ENCODE measurements around the gene MYEF2. TPM values are rescaled to one million over a fixed set of nuclear protein-coding genes. Genes with fewer than 3 reads are reported as not detected.
A peak's percentile ranks its signal among the peaks of the same experiment; 100 is the strongest.

Gene MYEF2
- total RNA-seq (2014; rRNA removed; shearing (Covaris generic)) = 1.9 and 4.1 TPM in 2 replicates
- polyA plus RNA-seq (2015; cell fraction: cytosol; rRNA removed) = 2.3 and 3.6 TPM in 2 replicates
- 10.9 and 25.7 TPM in 2 replicates for polyA plus RNA-seq (2015; cell fraction: nucleus; rRNA removed)

- in situ Hi-C loops (cut with HindIII; ENCODE audit: low pct_unique_long_range_greater_than_20kb, low sequenced_read_pairs) = no loop called here
- DNase-seq (ENCODE audit: low read depth, low spot score) = peak; percentile 45
Measured at GRCh38 chr15:48177766-48178647, at the start of gene MYEF2. Gene MYEF2 (minus strand): TSS chr15:48178295. CDS start chr15:48178237, 58 bp downstream.

GRCh38 chr15:48225771-48226170, 47.7 kb upstream of the MYEF2 start:
- in situ Hi-C loops (cut with HindIII; ENCODE audit: low pct_unique_long_range_greater_than_20kb, low sequenced_read_pairs) = no loop called here

GRCh38 chr15:48222627-48223026, 44.5 kb upstream of the MYEF2 start:
- in situ Hi-C loops (cut with HindIII; ENCODE audit: low pct_unique_long_range_greater_than_20kb, low sequenced_read_pairs) = no loop called here
- no peak for DNase-seq (ENCODE audit: low read depth, low spot score)

More at GRCh38 chr15:48225771-48226170, 47.7 kb upstream of the MYEF2 start:
- DNase-seq (ENCODE audit: low read depth, low spot score) = no peak

GRCh38 chr15:48221885-48222284, 43.8 kb upstream of the MYEF2 start:
- in situ Hi-C loops (cut with HindIII; ENCODE audit: low pct_unique_long_range_greater_than_20kb, low sequenced_read_pairs) = no loop called here
- no peak for DNase-seq (ENCODE audit: low read depth, low spot score)

- DNase-seq (ENCODE audit: low read depth, low spot score) = no peak
- in situ Hi-C loops (cut with HindIII; ENCODE audit: low pct_unique_long_range_greater_than_20kb, low sequenced_read_pairs) = no loop called here
Measured at GRCh38 chr15:48221261-48221660, 43.2 kb upstream of the MYEF2 start.

GRCh38 chr15:48205981-48206380, 27.9 kb upstream of the MYEF2 start, which contains the start of gene SLC12A1:
Gene SLC12A1 (plus strand): TSS chr15:48206302. CDS start chr15:48207720, 1,418 bp downstream.
- in situ Hi-C loops (cut with HindIII; ENCODE audit: low pct_unique_long_range_greater_than_20kb, low sequenced_read_pairs) = no loop called here
- DNase-seq (ENCODE audit: low read depth, low spot score) = no peak

GRCh38 chr15:48202068-48202467, 24.0 kb upstream of the MYEF2 start:
- no peak for DNase-seq (ENCODE audit: low read depth, low spot score)
- in situ Hi-C loops (cut with HindIII; ENCODE audit: low pct_unique_long_range_greater_than_20kb, low sequenced_read_pairs) = no loop called here

GRCh38 chr15:48191574-48192225, 13.6 kb upstream of the MYEF2 start, which contains the start of gene CTXN2:
Gene CTXN2 (plus strand): TSS chr15:48191665. CDS start chr15:48201301, 9,636 bp downstream.
- in situ Hi-C loops (cut with HindIII; ENCODE audit: low pct_unique_long_range_greater_than_20kb, low sequenced_read_pairs) = no loop called here
- no peak for DNase-seq (ENCODE audit: low read depth, low spot score)

GRCh38 chr15:48190932-48191573, 13.0 kb upstream of the MYEF2 start:
- DNase-seq (ENCODE audit: low read depth, low spot score) = peak; percentile 65
- in situ Hi-C loops (cut with HindIII; ENCODE audit: low pct_unique_long_range_greater_than_20kb, low sequenced_read_pairs) = no loop called here

- in situ Hi-C loops (cut with HindIII; ENCODE audit: low pct_unique_long_range_greater_than_20kb, low sequenced_read_pairs) = no loop called here
- no peak for DNase-seq (ENCODE audit: low read depth, low spot score)
Measured at GRCh38 chr15:48186271-48186670, 8.2 kb upstream of the MYEF2 start.

- in situ Hi-C loops (cut with HindIII; ENCODE audit: low pct_unique_long_range_greater_than_20kb, low sequenced_read_pairs) = no loop called here
- no peak for DNase-seq (ENCODE audit: low read depth, low spot score)
Measured at GRCh38 chr15:48185529-48185928, 7.4 kb upstream of the MYEF2 start.

GRCh38 chr15:48182749-48183148, 4.7 kb upstream of the MYEF2 start:
- in situ Hi-C loops (cut with HindIII; ENCODE audit: low pct_unique_long_range_greater_than_20kb, low sequenced_read_pairs) = no loop called here
- no peak for DNase-seq (ENCODE audit: low read depth, low spot score)

GRCh38 chr15:48178648-48178931, 495 bp upstream of the MYEF2 start:
- in situ Hi-C loops (cut with HindIII; ENCODE audit: low pct_unique_long_range_greater_than_20kb, low sequenced_read_pairs) = no loop called here
- no peak for DNase-seq (ENCODE audit: low read depth, low spot score)

- DNase-seq (ENCODE audit: low read depth, low spot score) = no peak
- in situ Hi-C loops (cut with HindIII; ENCODE audit: low pct_unique_long_range_greater_than_20kb, low sequenced_read_pairs) = no loop called here
Measured at GRCh38 chr15:48177383-48177765, 721 bp downstream of the MYEF2 start.

- no peak for DNase-seq (ENCODE audit: low read depth, low spot score)
- in situ Hi-C loops (cut with HindIII; ENCODE audit: low pct_unique_long_range_greater_than_20kb, low sequenced_read_pairs) = no loop called here
Measured at GRCh38 chr15:48176957-48177356, 1.1 kb downstream of the MYEF2 start.

GRCh38 chr15:48176112-48176511, 2.0 kb downstream of the MYEF2 start:
- in situ Hi-C loops (cut with HindIII; ENCODE audit: low pct_unique_long_range_greater_than_20kb, low sequenced_read_pairs) = no loop called here
- no peak for DNase-seq (ENCODE audit: low read depth, low spot score)

GRCh38 chr15:48175126-48175525, 3.0 kb downstream of the MYEF2 start:
- no peak for DNase-seq (ENCODE audit: low read depth, low spot score)
- in situ Hi-C loops (cut with HindIII; ENCODE audit: low pct_unique_long_range_greater_than_20kb, low sequenced_read_pairs) = no loop called here

GRCh38 chr15:48170981-48171380, 7.1 kb downstream of the MYEF2 start:
- in situ Hi-C loops (cut with HindIII; ENCODE audit: low pct_unique_long_range_greater_than_20kb, low sequenced_read_pairs) = no loop called here
- peak; percentile 88 for DNase-seq (ENCODE audit: low read depth, low spot score)
